Heart left ventricle (tissue), 16 donors: ENCODE measurements around the gene PTN. TPM values are rescaled to one million over a fixed set of nuclear protein-coding genes. Genes with fewer than 3 reads are reported as not detected.
A peak's percentile ranks its signal among the peaks of the same experiment; 100 is the strongest.

Source experiments
- ATAC-seq, 4 donors: fragments of 200-7000 bp; cut with Tn5 transposase; one replicate each; pipeline ENCODE4 v1.9.1; 2020 to 2022; ENCODE audit warnings: moderate library complexity in 4 of 4, mild to moderate bottlenecking in 3 of 4, moderate number of reproducible peaks in 1 of 4
- DNase-seq, 5 donors: peaks; one replicate each; pipeline ENCODE4 v3.0.0-alpha.2; 2020
- H3K27ac ChIP-seq, 12 donors: fragments of 200-600 bp; sonication (generic) in 4 of 12; one replicate each; pipeline versions ENCODE4 v1.5.0 to v1.8.0; 2016 to 2022; ENCODE audit warnings: mild to moderate bottlenecking in 2 of 12
- H3K27me3 ChIP-seq, 9 donors: fragments of 200-600 bp; sonication (generic) in 2 of 9; one replicate each; pipeline versions ENCODE4 v1.5.1 to v1.8.0; 2016 to 2022; ENCODE audit warnings: mild to moderate bottlenecking in 3 of 9
- H3K36me3 ChIP-seq, 9 donors: fragments of 200-600 bp; sonication (generic) in 2 of 9; one replicate each; pipeline versions ENCODE4 v1.5.0 to v1.8.0; 2018 to 2022; ENCODE audit warnings: mild to moderate bottlenecking in 2 of 9
- H3K4me1 ChIP-seq, 12 donors: fragments of 200-600 bp; sonication (generic) in 4 of 12; one replicate each; pipeline versions ENCODE4 v1.5.0 to v1.8.0; 2016 to 2022; ENCODE audit warnings: mild to moderate bottlenecking in 3 of 12
- H3K4me3 ChIP-seq, 12 donors: fragments of 200-600 bp; sonication (generic) in 4 of 12; one replicate each; pipeline versions ENCODE4 v1.5.0 to v1.8.0; 2017 to 2022; ENCODE audit warnings: mild to moderate bottlenecking in 9 of 12, moderate library complexity in 4 of 12
- H3K9me3 ChIP-seq, 12 donors: fragments of 200-600 bp; sonication (generic) in 4 of 12; one replicate each; pipeline versions ENCODE4 v1.5.0 to v1.8.0; 2016 to 2022; ENCODE audit warnings: mild to moderate bottlenecking in 1 of 12
- POLR2A ChIP-seq, 2 donors: fragments of 450-650 bp; IDR thresholded peaks; one replicate each; pipeline ENCODE4 v1.6.1; 2017; ENCODE audit warnings: antibody characterized with exemption in 2 of 2, mild to moderate bottlenecking in 2 of 2, moderate library complexity in 2 of 2
- WGBS, 4 donors: extraction: QIAGEN DNeasy Blood & Tissue Kit in 2 of 4; methylation state at CpG; one replicate each; pipeline versions ENCODE4 v1.1.5 to v1.1.7; 2013 to 2018; 5-methylcytosine and 5-hydroxymethylcytosine counted together
- intact Hi-C, 10 donors: fragments of 100-400 bp; cut with DNase I; formaldehyde crosslinking; loops; one replicate each; pipeline versions ENCODE4 v1.11.1 to v1.14.2; 2022
- polyA plus RNA-seq, 2 donors: library from polyadenylated mRNA; stranded (reverse); fragments of 200-250 nt; gene quantifications; one replicate each; pipeline ENCODE4 v1.2.3, GENCODE V29; 2013
- total RNA-seq, 9 donors: library from RNA; depleted of rRNA in 2 of 9; stranded (reverse); fragments of >200 nt in 2 of 9; fragmentation: NEBNext Ultra II Directional in 3 of 9; extraction: Animal tissue kit (Norgen Biotek cat#: 25700) in 3 of 9; gene quantifications; one replicate each; pipeline versions ENCODE4 v1.1.0 to v1.2.4, GENCODE V29; 2016 to 2023
- TF ChIP-seq, protein P1 (sequence below), 12 donors: fragments of 200-600 bp; sonication (generic) in 4 of 12; IDR thresholded peaks; one replicate each; pipeline versions ENCODE4 v1.5.0 to v1.8.0; 2018 to 2022; ENCODE audit warnings: antibody characterized with exemption in 12 of 12, mild to moderate bottlenecking in 5 of 12
- donor health status: ischemic (EF 13 %, LVEDD 7.1; RV severe dilation, severe dysfunction).
- donor health status: healthy with polysubstance abuse.
- donor health status: DM: no; HTN: yes; CAD: no.
- donor health status: DM: no; HTN: no; CAD: no.
- donor health status: ischemic (EF 25% LVEDD 6.9; RV normal size, moderate dysfunction).
- donor health status: ischemic (EF 25% LVEDD 5.7; RV mildly dilated, moderate dysfunction).
- donor health status: healthy.
- donor health status: DM: yes; HTN: yes; CAD: no.
- donor health status: ischemic (EF 35%, LVEDD 5.7; RV mildly dilated, moderate dysfunction).
- donor health status: nonischemic (EF 11% LVEDD 7.7; RV severe dilation, severe dysfunction).
- donor health status: DM: yes; HTN: yes; CAD: no.
- donor health status: PGD.
- donor health status: ischemic (EF 29% LVEDD 5.4; RV normal size, mild dysfunction).
- donor health status: nonischemic (EF 23%, LVEDD 6.1; RV moderate dilation, normal function).

PTN gene
- total and polyA plus RNA-seq, 11 donors: 3.6 to 23.2 (median 12.8) TPM

DNA sequence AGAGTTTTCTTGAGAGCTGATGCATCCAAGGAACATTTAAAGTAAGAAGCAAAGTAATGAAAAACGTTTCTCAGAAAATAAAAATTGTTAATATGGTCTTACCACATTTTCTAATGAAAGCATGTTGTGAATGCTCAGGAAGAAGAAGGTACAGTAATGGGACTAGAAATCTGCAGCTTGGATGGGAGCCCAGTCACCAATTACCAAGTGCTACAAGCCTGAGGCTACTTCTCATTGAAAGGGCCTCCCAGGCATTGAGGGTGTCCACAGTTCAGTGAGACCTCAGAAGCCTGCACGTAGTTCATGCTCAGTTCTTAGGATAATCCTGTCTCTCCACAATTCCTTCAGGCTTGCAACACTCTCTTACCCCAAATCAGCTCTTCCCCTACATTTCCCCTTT, 17.6 kb downstream of the PTN start:
- Histone ChIP-seq H3K4me1 (peaks cover 0 to 14% (median 0%) of the 10 kb centered on the region in 12 donors), H3K9me3 (peaks cover 0 to 17% (median 2%) of the 10 kb centered on the region in 12 donors), H3K27me3 (no peaks in the 10 kb centered on the region), H3K4me3 (no peak overlapping the region), H3K36me3 (no peaks in the 10 kb centered on the region), H3K27ac (no peak overlapping the region)
- DNase-seq (no peak), ATAC-seq (no peak)
- WGBS, 4 donors: 68 to 77% (median 71%) methylated on average over 2 of the region's 2 CpGs
- intact Hi-C loops: no loop called here
- TF ChIP-seq, protein P1, sequence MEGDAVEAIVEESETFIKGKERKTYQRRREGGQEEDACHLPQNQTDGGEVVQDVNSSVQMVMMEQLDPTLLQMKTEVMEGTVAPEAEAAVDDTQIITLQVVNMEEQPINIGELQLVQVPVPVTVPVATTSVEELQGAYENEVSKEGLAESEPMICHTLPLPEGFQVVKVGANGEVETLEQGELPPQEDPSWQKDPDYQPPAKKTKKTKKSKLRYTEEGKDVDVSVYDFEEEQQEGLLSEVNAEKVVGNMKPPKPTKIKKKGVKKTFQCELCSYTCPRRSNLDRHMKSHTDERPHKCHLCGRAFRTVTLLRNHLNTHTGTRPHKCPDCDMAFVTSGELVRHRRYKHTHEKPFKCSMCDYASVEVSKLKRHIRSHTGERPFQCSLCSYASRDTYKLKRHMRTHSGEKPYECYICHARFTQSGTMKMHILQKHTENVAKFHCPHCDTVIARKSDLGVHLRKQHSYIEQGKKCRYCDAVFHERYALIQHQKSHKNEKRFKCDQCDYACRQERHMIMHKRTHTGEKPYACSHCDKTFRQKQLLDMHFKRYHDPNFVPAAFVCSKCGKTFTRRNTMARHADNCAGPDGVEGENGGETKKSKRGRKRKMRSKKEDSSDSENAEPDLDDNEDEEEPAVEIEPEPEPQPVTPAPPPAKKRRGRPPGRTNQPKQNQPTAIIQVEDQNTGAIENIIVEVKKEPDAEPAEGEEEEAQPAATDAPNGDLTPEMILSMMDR (IDR thresholded peaks at IDR 0.05): no peak
- no peak for TF ChIP-seq POLR2A (IDR thresholded peaks at IDR 0.05)

DNA sequence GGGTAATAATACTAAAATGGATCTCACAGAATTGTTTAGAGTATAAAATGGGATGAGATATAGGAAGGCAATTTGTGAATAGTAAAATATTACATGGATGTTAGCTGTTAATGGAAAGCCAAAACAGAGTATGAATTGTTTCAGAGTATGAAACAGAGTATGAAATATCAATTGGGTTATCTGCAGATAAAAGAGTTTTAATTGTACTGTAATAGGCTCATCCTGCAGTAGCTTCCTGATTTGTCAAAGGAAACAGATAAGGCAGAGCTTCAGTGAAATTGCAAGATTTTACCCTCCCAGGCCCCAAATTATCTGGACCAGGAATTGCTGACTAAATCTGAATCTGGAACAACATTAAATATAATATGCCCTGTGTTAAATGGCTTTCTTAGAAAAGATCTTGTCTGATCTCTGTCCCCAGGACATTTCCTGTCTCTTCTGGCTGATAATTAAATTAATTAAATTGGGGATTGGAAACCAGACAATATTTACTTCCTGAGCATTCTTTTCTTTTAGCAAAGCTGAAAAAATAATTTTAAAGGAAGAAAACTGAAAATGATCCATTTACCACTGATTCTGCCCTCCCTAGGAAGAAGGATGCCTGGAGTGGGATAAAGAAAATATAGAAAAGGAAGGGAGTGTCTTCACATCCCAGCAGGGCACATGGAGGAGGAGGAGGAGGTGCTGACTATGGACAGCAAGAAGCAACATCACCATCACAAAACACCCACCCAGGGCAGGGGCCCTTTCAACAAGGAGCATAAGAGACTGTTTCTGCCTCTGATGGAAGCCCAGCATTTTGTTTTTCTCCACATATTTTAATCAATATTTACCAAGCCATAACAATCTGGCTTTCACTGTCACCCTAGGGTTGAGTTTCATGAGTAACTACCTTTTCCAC, 18.5 kb downstream of the PTN start:
- DNase-seq (no peak), ATAC-seq (no peak)
- H3K4me1 ChIP-seq: peaks cover 0 to 14% (median 0%) of the 10 kb centered on the region in 12 donors
- no peak for TF ChIP-seq POLR2A (IDR thresholded peaks at IDR 0.05)
- TF ChIP-seq, protein P1 (IDR thresholded peaks at IDR 0.05): no peak
- H3K36me3 ChIP-seq: no peaks in the 10 kb centered on the region
- H3K27ac ChIP-seq: no peak overlapping the region
- H3K27me3 ChIP-seq: no peaks in the 10 kb centered on the region
- intact Hi-C loops: no loop called here
- H3K9me3 ChIP-seq: peaks cover 0 to 17% (median 2%) of the 10 kb centered on the region in 12 donors
- no peak overlapping the region for H3K4me3 ChIP-seq

DNA sequence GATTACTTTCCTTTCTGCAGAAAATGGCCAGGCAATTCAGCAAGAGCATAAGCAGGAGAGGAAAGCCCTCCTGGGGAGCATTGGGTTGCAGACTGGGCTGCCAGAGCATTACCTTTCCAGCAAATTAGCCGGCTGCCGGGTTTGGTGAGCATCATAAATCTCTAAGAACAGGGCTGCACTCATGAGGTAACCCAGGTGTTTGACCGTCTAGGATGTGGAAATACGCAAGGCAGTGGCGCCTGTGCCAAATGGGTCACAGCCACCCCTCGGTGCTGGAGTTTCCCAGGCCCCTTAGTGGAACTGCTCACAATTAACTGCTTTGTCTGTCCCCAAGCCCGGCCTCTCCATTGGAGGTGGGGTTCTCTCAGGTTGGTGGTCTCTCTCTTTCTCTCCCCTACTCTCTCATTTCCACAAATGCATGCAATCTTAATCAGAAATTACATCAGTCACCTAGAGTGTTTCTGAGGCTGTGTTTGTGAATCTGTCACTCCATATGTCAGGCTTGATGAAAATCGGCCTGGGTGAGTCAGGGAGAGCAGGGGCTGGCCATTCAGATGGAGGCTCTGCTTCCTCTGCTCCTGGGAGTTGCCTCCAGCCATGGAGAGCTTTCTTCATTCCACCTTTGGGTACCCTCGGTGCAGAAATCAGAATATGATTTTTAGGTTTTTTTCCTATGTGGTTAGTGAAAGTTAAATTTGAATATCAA, 26.7 kb downstream of the PTN start:
- no peaks in the 10 kb centered on the region for H3K9me3 ChIP-seq
- DNase-seq: peak in 1 of 5 donors; percentile 33
- H3K27me3 ChIP-seq: no peaks in the 10 kb centered on the region
- no peaks in the 10 kb centered on the region for H3K36me3 ChIP-seq
- 84 to 90% (median 87%) methylated on average over 9 of the region's 9 CpGs for WGBS, 4 donors
- H3K4me1 ChIP-seq: peaks cover 0 to 9% (median 0%) of the 10 kb centered on the region in 12 donors
- no peak for TF ChIP-seq POLR2A (IDR thresholded peaks at IDR 0.05)
- TF ChIP-seq, protein P1 (IDR thresholded peaks at IDR 0.05): no peak
- no peak for ATAC-seq
- intact Hi-C loops: no loop called here
- no peak overlapping the region for H3K4me3 ChIP-seq
- H3K27ac ChIP-seq: no peak overlapping the region

- H3K4me3 ChIP-seq: no peak overlapping the region
- H3K36me3 ChIP-seq: no peaks in the 10 kb centered on the region
- no peaks in the 10 kb centered on the region for H3K9me3 ChIP-seq
- intact Hi-C loops: no loop called here
- H3K4me1 ChIP-seq: peaks cover 0 to 9% (median 0%) of the 10 kb centered on the region in 12 donors
- DNase-seq (no peak), ATAC-seq (no peak)
- H3K27ac ChIP-seq: no peak overlapping the region
- TF ChIP-seq, protein P1 (IDR thresholded peaks at IDR 0.05): no peak
- no peak for TF ChIP-seq POLR2A (IDR thresholded peaks at IDR 0.05)
- 45 to 59% (median 55%) methylated on average over 4 of the region's 4 CpGs for WGBS, 4 donors
- H3K27me3 ChIP-seq: no peaks in the 10 kb centered on the region
Observed at GRCh38 chr7:137313201-137313600, 30.3 kb downstream of the PTN start.
